Posterior vena cava (tissue), 2 donors: ENCODE data around the gene PLA2G5. TPM values are rescaled to one million over a fixed set of nuclear protein-coding genes. Genes with fewer than 3 reads are reported as not detected.

Source experiments
- DNase-seq: peaks from one replicate; pipeline ENCODE4 v3.0.0-alpha.2; 2020; ENCODE audit warnings: low spot score
- intact Hi-C, 2 donors: fragments of 100-400 bp; cut with DNase I; formaldehyde crosslinking; loops; one replicate each; pipeline versions ENCODE4 v1.14.1 to v1.14.2; 2022 to 2023
- total RNA-seq, 2 donors: library from RNA; stranded (reverse); fragmentation: NEBNext Ultra II Directional; extraction: Animal tissue kit (Norgen Biotek cat#: 25700); gene quantifications; one replicate each; pipeline ENCODE4 v1.2.1, GENCODE V29; 2021
- donor health status: DM: yes; HTN: yes; CAD: no.
- donor health status: DM: yes; HTN: yes; CAD: no.

PLA2G5 gene
- total RNA-seq, 2 donors from 2014 or later: 6.7 to 9.8 TPM

DNA sequence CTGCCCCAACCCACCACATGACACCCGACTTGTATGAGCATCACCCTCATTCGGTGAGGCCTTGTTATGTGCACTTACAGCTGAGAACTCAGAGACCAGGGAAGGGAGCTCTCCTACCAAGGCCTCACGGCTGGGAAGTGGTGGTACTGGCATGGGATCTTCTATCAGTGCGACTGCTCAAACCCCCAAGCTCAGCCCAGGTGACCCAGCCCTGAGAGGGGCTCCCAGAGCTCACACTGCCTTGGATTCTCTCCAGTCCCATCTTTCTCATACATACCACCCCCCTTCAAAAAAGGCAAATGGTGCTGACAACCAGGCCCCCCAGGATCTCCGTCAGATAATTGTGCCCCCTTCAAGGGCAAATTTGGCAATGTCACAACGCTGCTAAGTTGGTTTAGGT is 68.4 kb downstream of the PLA2G5 start:
- DNase-seq: peak; percentile 51
- intact Hi-C loops: no loop called here

DNA sequence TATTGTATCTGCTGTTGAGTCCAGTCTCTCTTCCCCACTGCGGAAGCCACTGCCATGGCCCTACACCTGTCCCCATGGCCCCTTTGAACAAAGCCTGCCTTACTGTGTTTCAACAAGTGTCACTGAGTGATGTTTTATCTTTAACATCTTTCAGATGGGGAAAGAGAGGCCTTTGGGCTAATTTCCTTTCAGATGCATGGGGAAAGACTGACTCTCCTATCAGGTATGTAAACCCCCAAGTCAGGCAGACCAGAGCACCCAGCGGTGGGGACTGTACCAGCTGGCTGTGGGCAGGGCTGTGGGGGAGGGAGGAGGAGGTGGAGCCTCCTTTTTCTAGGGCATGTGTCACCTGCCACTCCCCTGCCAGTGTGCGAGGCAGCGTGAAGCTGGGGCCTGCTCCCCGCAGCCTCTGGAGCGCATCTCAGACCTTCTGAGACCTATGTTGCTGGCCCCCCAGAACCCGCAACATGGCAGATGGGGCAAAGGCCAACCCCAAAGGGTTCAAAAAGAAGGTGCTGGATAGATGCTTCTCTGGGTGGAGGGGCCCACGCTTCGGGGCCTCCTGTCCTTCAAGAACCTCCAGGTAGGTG is 69.1 kb downstream of the PLA2G5 start, which contains the start of gene PLA2G2F:
Gene PLA2G2F, plus strand, starts transcription at position 363 of the 590 bp plus-strand sequence. Its CDS starts 105 bp downstream, at position 468.
- intact Hi-C loops: no loop called here
- peak; percentile 53 for DNase-seq

DNA sequence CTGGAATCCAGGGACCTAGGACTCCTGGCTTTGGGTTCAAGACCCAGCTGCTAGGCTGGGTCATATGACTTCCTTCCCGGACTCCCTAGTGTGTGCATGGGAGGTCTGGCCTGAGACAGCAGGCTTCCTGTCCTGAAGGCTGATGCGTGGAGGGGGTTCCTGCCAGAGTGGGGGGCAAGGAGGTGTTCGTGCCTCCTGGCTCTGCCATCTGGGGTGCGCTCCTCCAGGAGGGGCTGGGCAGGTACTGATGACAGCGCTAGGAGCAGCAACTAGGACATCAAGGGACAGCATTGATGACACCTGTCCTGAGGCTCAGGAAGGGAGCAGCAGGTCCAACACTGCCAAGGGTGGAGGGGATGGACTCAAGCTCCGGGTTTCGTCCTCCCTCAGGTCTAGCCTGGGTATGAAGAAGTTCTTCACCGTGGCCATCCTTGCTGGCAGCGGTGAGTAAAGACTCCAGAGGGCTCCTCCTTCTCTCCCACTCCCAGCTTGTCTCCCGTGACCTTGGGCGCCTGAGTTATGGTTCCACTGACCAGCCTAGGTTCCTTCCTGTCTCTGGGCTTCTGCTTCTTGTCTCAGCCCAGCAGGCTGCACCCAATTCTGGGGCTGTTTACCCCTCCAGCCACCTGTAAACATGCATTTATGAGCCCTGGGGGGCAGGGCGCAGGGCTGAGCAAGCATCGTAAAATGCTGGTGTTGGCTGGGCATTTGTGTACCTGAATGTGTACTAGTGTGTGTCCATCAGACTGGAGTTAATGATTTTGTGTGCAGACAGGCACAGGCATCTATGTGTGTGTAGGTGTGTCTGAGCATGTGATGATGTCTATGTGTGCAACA is 70.0 kb downstream of the PLA2G5 start:
- intact Hi-C loops: no loop called here
- peak; percentile 62 for DNase-seq

DNA sequence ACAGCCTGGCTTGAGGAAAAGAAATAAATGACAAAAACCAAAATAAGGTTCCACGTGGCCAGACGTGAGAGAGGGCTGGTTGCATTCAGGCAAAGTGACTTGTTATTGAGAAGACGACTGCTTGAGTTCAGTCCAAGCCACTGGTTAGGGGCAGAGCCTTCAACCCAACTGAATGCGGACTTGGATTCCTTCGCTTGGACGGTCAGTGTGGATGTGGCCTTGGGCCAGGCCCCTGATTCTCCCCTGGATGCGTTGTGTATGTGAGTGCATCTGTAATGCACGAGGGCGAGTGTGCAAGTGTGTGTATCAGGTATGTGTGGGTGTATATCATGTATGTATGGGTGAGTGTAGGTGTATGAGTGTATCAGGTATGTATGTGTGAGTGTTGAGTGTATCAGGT is 71.0 kb downstream of the PLA2G5 start:
- DNase-seq: peak; percentile 68

DNA sequence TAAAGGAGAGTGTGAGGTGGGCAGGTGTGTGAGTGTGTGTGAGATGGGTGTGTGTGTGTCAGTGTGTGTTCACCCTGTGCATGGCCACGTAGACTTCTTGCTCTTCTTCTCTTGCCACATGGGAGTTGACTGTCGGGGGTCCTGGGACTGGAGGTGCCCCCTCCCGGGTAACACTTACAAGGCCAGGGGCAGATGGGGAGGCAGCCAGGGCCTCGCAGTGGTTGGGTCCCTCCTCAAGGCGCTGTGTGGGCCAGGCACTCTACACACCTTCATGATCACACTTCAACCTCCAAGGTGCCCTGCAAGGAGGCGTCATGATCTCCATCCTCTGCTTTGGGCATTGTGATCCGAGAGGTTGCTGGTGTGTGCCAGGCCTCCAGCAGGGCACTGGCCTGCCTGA is 71.5 kb downstream of the PLA2G5 start:
- DNase-seq: peak; percentile 62
- intact Hi-C loops: loop anchor here in 1 of 2 donors (1.0 kb wide), 1 partner anchor 27 kb away; no protein-coding TSS in a partner anchor

More for the DNA sequence above, 71.0 kb downstream of the PLA2G5 start:
- intact Hi-C loops: loop anchor here in 1 of 2 donors (1.0 kb wide), 1 partner anchor 27 kb away; no protein-coding TSS in a partner anchor

Other genes starting within 250 kb of the PLA2G5 start
- gene OTUD3, start 187.8 kb upstream of the PLA2G5 start, total RNA-seq: 1 to 10 TPM; 8.1 to 9.4 TPM
- not detected for gene PLA2G2E, start 146.6 kb upstream of the PLA2G5 start, total RNA-seq
- gene PLA2G2A, start 90.6 kb upstream of the PLA2G5 start, total RNA-seq: 1,000 to 10,000 TPM in 1 of 2 donors, 100 to 1,000 TPM in 1; 310 to 2,023 TPM
- not detected for gene PLA2G2D, start 49.3 kb downstream of the PLA2G5 start, total RNA-seq
- not detected for gene PLA2G2F, start 69.1 kb downstream of the PLA2G5 start, total RNA-seq
- under 1 TPM; 0.29 to 0.60 TPM for gene UBXN10, start 115.9 kb downstream of the PLA2G5 start, total RNA-seq
- under 1 TPM; 0.14 to 0.24 TPM for gene PLA2G2C, start 116.3 kb downstream of the PLA2G5 start, total RNA-seq
- gene VWA5B1, start 220.7 kb downstream of the PLA2G5 start, total RNA-seq: not detected